GM19025 (cell line): ENCODE measurements around the gene ST3GAL5.
"Not testable (repeated sequence)": the region's sequence is repeated elsewhere in the genome, so short reads cannot be mapped to it uniquely, and the experiment has no call there.

Experiments
- ATAC-seq: cut with Tn5 transposase; IDR thresholded peaks from one replicate; pipeline ENCODE4 v1.9.1; 2021; ENCODE audit warnings: mild to moderate bottlenecking, low read depth, moderate library complexity; ENCODE audit not compliant: unreplicated experiment

Gene ST3GAL5

GRCh38 chr2:85840091-85840490, 48.7 kb downstream of the ST3GAL5 start:
- ATAC-seq, result no peak

- ATAC-seq, result no peak
These were observed 49.3 kb downstream of the ST3GAL5 start for GRCh38 chr2:85839461-85839860.

GRCh38 chr2:85838641-85839040, 50.1 kb downstream of the ST3GAL5 start:
- no peak for ATAC-seq

- ATAC-seq, result no peak
These were observed 50.6 kb downstream of the ST3GAL5 start for GRCh38 chr2:85838181-85838580.

- ATAC-seq, result no peak
These were observed 54.3 kb downstream of the ST3GAL5 start for GRCh38 chr2:85834466-85834865.

- no peak for ATAC-seq
These were observed 57.1 kb downstream of the ST3GAL5 start for GRCh38 chr2:85831735-85832134.

- no peak for ATAC-seq
These were observed 58.1 kb downstream of the ST3GAL5 start for GRCh38 chr2:85830645-85831044.

GRCh38 chr2:85829394-85829793, 59.4 kb downstream of the ST3GAL5 start:
- not testable (repeated sequence) for ATAC-seq

- ATAC-seq, result no peak
These were observed 60.1 kb downstream of the ST3GAL5 start for GRCh38 chr2:85828725-85829124.

GRCh38 chr2:85827879-85828569, 60.8 kb downstream of the ST3GAL5 start:
- ATAC-seq, result no peak

GRCh38 chr2:85826990-85827878, 61.6 kb downstream of the ST3GAL5 start:
- no peak for ATAC-seq

- ATAC-seq, result no peak
These were observed 64.8 kb downstream of the ST3GAL5 start for GRCh38 chr2:85823951-85824350.

GRCh38 chr2:85822766-85823165, 66.0 kb downstream of the ST3GAL5 start:
- no peak for ATAC-seq

GRCh38 chr2:85819811-85820510, 68.8 kb downstream of the ST3GAL5 start:
- no peak for ATAC-seq

GRCh38 chr2:85814802-85815550, 73.8 kb downstream of the ST3GAL5 start:
- ATAC-seq, result no peak

- no peak for ATAC-seq
These were observed 74.6 kb downstream of the ST3GAL5 start for GRCh38 chr2:85813982-85814801.

GRCh38 chr2:85813211-85813981, 75.4 kb downstream of the ST3GAL5 start:
- ATAC-seq, result no peak

- no peak for ATAC-seq
These were observed 76.6 kb downstream of the ST3GAL5 start for GRCh38 chr2:85812094-85812735.
